GM12878 (cell line): ENCODE results near the gene DIAPH1. TPM values are rescaled to one million over a fixed set of nuclear protein-coding genes. Genes with fewer than 3 reads are reported as not detected.
A peak's percentile ranks its signal among the peaks of the same experiment; 100 is the strongest.

Experiments used
- CHD1 ChIP-seq: IDR thresholded peaks from 2 replicates; pipeline ENCODE4 v1.6.1; 2012; ENCODE audit warnings: low read depth, low read length, improper control_type of control experiment
- CHD4 ChIP-seq: fragments of 200-600 bp; sonication (generic); IDR thresholded peaks from 2 replicates; pipeline ENCODE4 v1.6.1; 2016; ENCODE audit warnings: mild to moderate bottlenecking
- DPF2 ChIP-seq: fragments of 450-650 bp; IDR thresholded peaks from 2 replicates; pipeline ENCODE4 v1.6.1; 2017; ENCODE audit warnings: mild to moderate bottlenecking
- ELK1 ChIP-seq: IDR thresholded peaks from 2 replicates; pipeline ENCODE4 v1.6.1; 2012; ENCODE audit warnings: low read depth, low read length, improper control_type of control experiment
- FOXM1 ChIP-seq: IDR thresholded peaks from 2 replicates; pipeline ENCODE4 v1.6.1; 2012; ENCODE audit warnings: low read depth, mild to moderate bottlenecking, inconsistent platforms, low read length, moderate library complexity
- GATAD2B ChIP-seq: fragments of 450-650 bp; conservative IDR thresholded peaks from 2 replicates; pipeline ENCODE4 v1.6.1; 2017; ENCODE audit warnings: low read depth, mild to moderate bottlenecking, moderate library complexity
- HCFC1 ChIP-seq: fragments of 150-350 bp; IDR thresholded peaks from 2 replicates; pipeline ENCODE4 v1.6.1; 2014; ENCODE audit warnings: low read length
- IKZF2 ChIP-seq, 2 experiments: fragments of 450-650 bp; IDR thresholded peaks; 2 replicates each; pipeline ENCODE4 v1.6.1; 2017; ENCODE audit warnings: mild to moderate bottlenecking in 2 of 2, moderate library complexity in 2 of 2
- JUND ChIP-seq: IDR thresholded peaks from 2 replicates; pipeline ENCODE4 v1.6.1; 2012; ENCODE audit warnings: low read depth, mild to moderate bottlenecking, low read length, improper control_type of control experiment, moderate library complexity
- NBN ChIP-seq: fragments of 450-650 bp; IDR thresholded peaks from 2 replicates; pipeline ENCODE4 v1.6.1; 2016
- PKNOX1 ChIP-seq: fragments of 450-650 bp; IDR thresholded peaks from 2 replicates; pipeline ENCODE4 v1.6.1; 2016; ENCODE audit warnings: mild to moderate bottlenecking
- PRDM15 ChIP-seq: fragments of 450-650 bp; formaldehyde crosslinking; IDR thresholded peaks from 2 replicates; pipeline ENCODE4 v1.4.0; 2020; ENCODE audit warnings: mild to moderate bottlenecking, moderate library complexity
- RUNX3 ChIP-seq: IDR thresholded peaks from 2 replicates; pipeline ENCODE4 v1.6.1; 2012; ENCODE audit warnings: low read length, inconsistent platforms
- TCF7 ChIP-seq: IDR thresholded peaks from 2 replicates; pipeline ENCODE4 v1.6.1; 2014; ENCODE audit warnings: antibody characterized with exemption, borderline replicate concordance
- ZNF274 ChIP-seq: IDR thresholded peaks from one replicate; pipeline ENCODE4 v1.8.0; 2011; ENCODE audit not compliant: insufficient read length, insufficient read depth
- ZNF687 ChIP-seq: fragments of 450-650 bp; IDR thresholded peaks from 2 replicates; pipeline ENCODE4 v1.6.1; 2017; ENCODE audit warnings: mild to moderate bottlenecking, moderate library complexity
- polyA plus RNA-seq, 11 experiments: library from polyadenylated mRNA; depleted of rRNA in 4 of 11; unstranded in 6 of 11; stranded (reverse) in 5 of 11; fragments of >200 nt; fragmentation: Nextera tagmentation in 4 of 11; fragmentation: Illumina TruSeq in 1 of 11; extraction: Ambion mirVana in 4 of 11; extraction: Trizol in 1 of 11; gene quantifications; 1 replicate in 1 of 11; 2 replicates in 10 of 11; pipeline versions ENCODE4 v1.2.1 to v1.2.3, GENCODE V29; 2011 to 2016; ENCODE audit warnings: inconsistent platforms in 2 of 11, missing spikeins in 2 of 11, low read depth in 1 of 11
- total RNA-seq, 4 experiments: library from RNA; depleted of rRNA in 3 of 4; stranded (reverse); fragments of >200 nt in 3 of 4; fragmentation: Illumina TruSeq in 1 of 4; extraction: Trizol in 1 of 4; gene quantifications; 2 replicates each; pipeline versions ENCODE4 v1.2.1 to v1.2.3, GENCODE V29; 2013 to 2021

DIAPH1 gene
- total and polyA plus RNA-seq, 10 of the 15 experiments (the other 5 are each of a cell fraction or from before 2014, with no cell fraction given) = 37.8 to 168 (median 59.0) TPM

GRCh38 chr5:141524604-141525597 is 93.9 kb downstream of the DIAPH1 start (continued):
- TF ChIP-seq ZNF687 (no peak), PKNOX1 (peak; percentile 32; the same call in 1 of the 2 replicates), HCFC1 (no peak), DPF2 (peak; percentile 27; the same call in 1 of the 2 replicates), PRDM15 (CRISPR knock-in tag) (no peak), RUNX3 (peak; percentile 61), FOXM1 (0 out of 2 replicates have a peak, but pooled peaks have one; percentile 53), CHD4 (no peak), CHD1 (no peak), TCF7 (no peak), NBN (peak; percentile 88), ELK1 (no peak), GATAD2B (peak; percentile 66), JUND (no peak), IKZF2 (IDR thresholded peaks at IDR 0.05) (peak; percentile 75 to 84), ZNF274 (no peak)
